Uterus (tissue), 2 donors: ENCODE results near the gene TSGA10IP.

Experiments
- POLR2A ChIP-seq, 2 donors: fragments of 450-650 bp; IDR thresholded peaks; one replicate each; pipeline ENCODE4 v1.6.1; 2016; ENCODE audit warnings: antibody characterized with exemption in 2 of 2, mild to moderate bottlenecking in 1 of 2, moderate library complexity in 1 of 2
- TF ChIP-seq, protein P1 (sequence below), 4 experiments: fragments of 200-600 bp in 2 of 4; fragments of 450-650 bp in 2 of 4; sonication (generic) in 2 of 4; IDR thresholded peaks; one replicate each; pipeline ENCODE4 v1.5.1; 2016 to 2019; ENCODE audit warnings: antibody characterized with exemption in 4 of 4, mild to moderate bottlenecking in 2 of 4, moderate library complexity in 1 of 4

DNA sequence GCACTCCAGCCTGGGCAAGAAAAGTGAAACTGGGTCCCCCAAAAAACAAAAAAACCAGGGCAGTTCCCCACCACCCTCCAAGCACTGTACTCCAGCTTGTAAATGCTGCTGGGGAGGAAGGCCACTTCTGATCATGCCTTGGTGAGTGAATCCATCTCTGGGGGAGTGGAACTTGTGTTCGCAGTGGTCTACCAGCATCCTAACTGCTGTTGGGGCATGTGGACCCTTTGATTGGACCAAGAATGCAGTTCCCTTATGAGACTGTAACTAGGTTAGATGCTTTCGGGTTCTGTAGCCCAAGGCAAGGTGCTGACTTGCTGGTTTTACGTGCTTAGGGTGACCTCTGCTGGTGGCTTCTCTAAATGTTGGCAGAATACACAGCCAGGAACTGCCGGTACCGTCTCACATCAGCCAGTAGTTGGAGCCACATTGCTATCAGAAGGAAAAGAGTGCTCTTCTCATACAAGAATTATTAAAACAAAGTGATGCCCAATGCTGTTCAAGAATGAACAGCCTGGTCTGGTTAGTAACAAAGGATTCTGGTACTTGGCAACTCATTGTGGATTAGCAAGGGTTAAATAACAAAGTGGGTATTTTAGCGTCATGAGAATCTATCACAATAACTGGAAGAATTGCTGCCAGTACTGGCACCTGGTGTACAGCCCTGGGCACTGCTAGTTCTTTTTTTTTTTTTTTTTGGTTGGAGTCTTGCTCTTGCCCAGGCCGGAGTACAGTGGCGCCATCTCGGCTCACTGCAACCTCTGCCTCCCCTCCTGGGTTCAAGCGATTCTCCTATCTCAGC lies 43.7 kb downstream of the TSGA10IP start:
- TF ChIP-seq, protein P1, sequence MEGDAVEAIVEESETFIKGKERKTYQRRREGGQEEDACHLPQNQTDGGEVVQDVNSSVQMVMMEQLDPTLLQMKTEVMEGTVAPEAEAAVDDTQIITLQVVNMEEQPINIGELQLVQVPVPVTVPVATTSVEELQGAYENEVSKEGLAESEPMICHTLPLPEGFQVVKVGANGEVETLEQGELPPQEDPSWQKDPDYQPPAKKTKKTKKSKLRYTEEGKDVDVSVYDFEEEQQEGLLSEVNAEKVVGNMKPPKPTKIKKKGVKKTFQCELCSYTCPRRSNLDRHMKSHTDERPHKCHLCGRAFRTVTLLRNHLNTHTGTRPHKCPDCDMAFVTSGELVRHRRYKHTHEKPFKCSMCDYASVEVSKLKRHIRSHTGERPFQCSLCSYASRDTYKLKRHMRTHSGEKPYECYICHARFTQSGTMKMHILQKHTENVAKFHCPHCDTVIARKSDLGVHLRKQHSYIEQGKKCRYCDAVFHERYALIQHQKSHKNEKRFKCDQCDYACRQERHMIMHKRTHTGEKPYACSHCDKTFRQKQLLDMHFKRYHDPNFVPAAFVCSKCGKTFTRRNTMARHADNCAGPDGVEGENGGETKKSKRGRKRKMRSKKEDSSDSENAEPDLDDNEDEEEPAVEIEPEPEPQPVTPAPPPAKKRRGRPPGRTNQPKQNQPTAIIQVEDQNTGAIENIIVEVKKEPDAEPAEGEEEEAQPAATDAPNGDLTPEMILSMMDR (IDR thresholded peaks at IDR 0.05) = peak; percentile 89 to 99 (median 96)
- peak in 1 of 2 donors; percentile 27 for TF ChIP-seq POLR2A (IDR thresholded peaks at IDR 0.05)
